MCF 10A (cell line): ENCODE results near the gene GOLPH3. TPM values are rescaled to one million over a fixed set of nuclear protein-coding genes. Genes with fewer than 3 reads are reported as not detected.

Experiments used
- BruUV-seq: library from RNA; stranded (reverse); fragments of 400-500 nt; replicated peaks from 2 replicates; lab custom pipeline; 2021; lab: Mats Ljungman, UMichigan
- CTCF ChIA-PET: fragments of 300-600 bp; sonication (Branson Sonifier 250); formaldehyde crosslinking; extraction: SDS; loops from one replicate; lab custom pipeline; 2021; ENCODE audit warnings: antibody characterized with exemption, inconsistent platforms; lab: Yijun Ruan, JAX
- POLR2A ChIA-PET: fragments of 300-600, 350-650 bp; sonication (Branson Sonifier 250); formaldehyde crosslinking; extraction: SDS; loops from one replicate; lab custom pipeline; 2020; ENCODE audit warnings: antibody characterized with exemption, inconsistent platforms; lab: Yijun Ruan, JAX
- DNase-seq: peaks from one replicate; pipeline ENCODE4 v3.0.0-alpha.2; 2018; ENCODE audit not compliant: unreplicated experiment
- H3K27ac Mint-ChIP-seq: one replicate; pipeline ENCODE4 v1.8.0; 2022; ENCODE audit warnings: mild to moderate bottlenecking, low read depth, mixed read lengths; ENCODE audit not compliant: unreplicated experiment
- H3K27me3 Mint-ChIP-seq: one replicate; pipeline ENCODE4 v1.8.0; 2022; ENCODE audit warnings: mixed read lengths; ENCODE audit not compliant: insufficient read depth, unreplicated experiment
- H3K36me3 Mint-ChIP-seq: one replicate; pipeline ENCODE4 v1.8.0; 2022; ENCODE audit warnings: mild to moderate bottlenecking, moderate library complexity, mixed read lengths; ENCODE audit not compliant: insufficient read depth, unreplicated experiment
- H3K4me1 Mint-ChIP-seq: one replicate; pipeline ENCODE4 v1.8.0; 2022; ENCODE audit warnings: mixed read lengths; ENCODE audit not compliant: insufficient read depth, unreplicated experiment
- H3K4me3 Mint-ChIP-seq: one replicate; pipeline ENCODE4 v1.8.0; 2022; ENCODE audit warnings: mild to moderate bottlenecking, moderate library complexity, mixed read lengths; ENCODE audit not compliant: unreplicated experiment
- H3K9me3 Mint-ChIP-seq: one replicate; pipeline ENCODE4 v1.8.0; 2022; ENCODE audit warnings: mixed read lengths; ENCODE audit not compliant: unreplicated experiment
- CTCF ChIP-seq: fragments of 200-600 bp; IDR thresholded peaks from one replicate; pipeline ENCODE4 v1.8.0; 2022; ENCODE audit warnings: antibody characterized with exemption, mild to moderate bottlenecking; ENCODE audit not compliant: unreplicated experiment
- intact Hi-C: fragments of 100-400 bp; cut with micrococcal nuclease; formaldehyde crosslinking; loops from 2 replicates; pipeline ENCODE4 v1.14.1; 2022
- total RNA-seq: library from RNA; stranded (reverse); gene quantifications from 2 replicates; pipeline ENCODE4 v1.2.3, GENCODE V29; 2022

The GOLPH3 gene
- total RNA-seq, 1 experiment from 2014 or later = 89.6 TPM

GRCh38 chr5:32100230-32100629 is 73.9 kb downstream of the GOLPH3 start:
- ChIA-PET POLR2A (no interaction called here), CTCF (interaction anchor here (0.6 kb wide), 1 partner anchor 9 kb away, joined by 3 read pairs; no protein-coding TSS in a partner anchor)
- no peaks in the 10 kb centered on the region for H3K9me3 Mint-ChIP-seq
- no TSS peak for BruUV-seq
- H3K27ac Mint-ChIP-seq = no peak overlapping the region
- H3K4me1 Mint-ChIP-seq = no peaks in the 10 kb centered on the region
- TF ChIP-seq CTCF = no peak
- intact Hi-C loops = no loop called here
- no peak for DNase-seq
- peaks cover 88% of the 10 kb centered on the region for H3K36me3 Mint-ChIP-seq
- no peaks in the 10 kb centered on the region for H3K27me3 Mint-ChIP-seq
- no peak overlapping the region for H3K4me3 Mint-ChIP-seq

- Mint-ChIP-seq H3K27ac (no peak overlapping the region), H3K4me3 (no peak overlapping the region), H3K36me3 (peaks cover 91% of the 10 kb centered on the region), H3K9me3 (no peaks in the 10 kb centered on the region), H3K4me1 (no peaks in the 10 kb centered on the region), H3K27me3 (no peaks in the 10 kb centered on the region)
- BruUV-seq = no TSS peak
- ChIA-PET POLR2A (no interaction called here), CTCF (no interaction called here)
- no peak for DNase-seq
- intact Hi-C loops = no loop called here
- no peak for TF ChIP-seq CTCF
Measured at GRCh38 chr5:32099486-32100035, 74.6 kb downstream of the GOLPH3 start.

GRCh38 chr5:32098890-32099310 is 75.2 kb downstream of the GOLPH3 start:
- Mint-ChIP-seq H3K9me3 (no peaks in the 10 kb centered on the region), H3K36me3 (peaks cover 90% of the 10 kb centered on the region), H3K4me1 (no peaks in the 10 kb centered on the region), H3K4me3 (no peak overlapping the region), H3K27me3 (no peaks in the 10 kb centered on the region), H3K27ac (no peak overlapping the region)
- CTCF ChIA-PET = interaction anchor here (0.7 kb wide), 2 partner anchors 297 to 503 kb away, joined by 3 to 4 read pairs; no protein-coding TSS in a partner anchor
- intact Hi-C loops = no loop called here
- POLR2A ChIA-PET = no interaction called here
- DNase-seq = no peak
- no TSS peak for BruUV-seq
- no peak for TF ChIP-seq CTCF

GRCh38 chr5:32098291-32098690 is 75.8 kb downstream of the GOLPH3 start:
- BruUV-seq = no TSS peak
- no peaks in the 10 kb centered on the region for H3K9me3 Mint-ChIP-seq
- H3K4me1 Mint-ChIP-seq = no peaks in the 10 kb centered on the region
- CTCF ChIA-PET = interaction anchor here (0.7 kb wide), 2 partner anchors 296 to 503 kb away, joined by 3 to 4 read pairs; no protein-coding TSS in a partner anchor
- H3K4me3 Mint-ChIP-seq = no peak overlapping the region
- no peak overlapping the region for H3K27ac Mint-ChIP-seq
- no peaks in the 10 kb centered on the region for H3K27me3 Mint-ChIP-seq
- TF ChIP-seq CTCF = no peak
- POLR2A ChIA-PET = no interaction called here
- intact Hi-C loops = no loop called here
- DNase-seq = no peak
- peaks cover 90% of the 10 kb centered on the region for H3K36me3 Mint-ChIP-seq
